Body of pancreas (tissue), 4 donors: ENCODE measurements around the gene CCDC148. TPM values are rescaled to one million over a fixed set of nuclear protein-coding genes. Genes with fewer than 3 reads are reported as not detected.
"Not testable (repeated sequence)": the region's sequence is repeated elsewhere in the genome, so short reads cannot be mapped to it uniquely, and the experiment has no call there.

ENCODE experiments used
- ATAC-seq: fragments of 150-250 bp; one replicate; pipeline ENCODE4 v1.9.1; 2016
- DNase-seq, 4 donors: peaks; one replicate each; pipeline ENCODE4 v3.0.0-alpha.2; 2019
- H3K27ac ChIP-seq, 4 donors: fragments of 200-600 bp; sonication (generic); 1 replicate in 3 of 4; 2 replicates in 1 of 4; pipeline versions ENCODE4 v1.5.1 to v1.6.1; 2016 to 2019; ENCODE audit warnings: mild to moderate bottlenecking in 1 of 4, mixed read lengths in 1 of 4, moderate library complexity in 1 of 4
- H3K27me3 ChIP-seq, 2 donors: fragments of 200-600 bp; sonication (generic); one replicate each; pipeline ENCODE4 v1.6.0; 2016; ENCODE audit warnings: mild to moderate bottlenecking in 1 of 2
- H3K36me3 ChIP-seq, 2 donors: fragments of 200-600 bp; sonication (generic); replicated peaks in 1 of 2; 2 replicates each; pipeline ENCODE4 v1.5.1; 2016; ENCODE audit warnings: low read depth in 2 of 2; ENCODE audit not compliant: insufficient read depth in 1 of 2
- H3K4me1 ChIP-seq: fragments of 200-600 bp; sonication (generic); one replicate; pipeline ENCODE4 v1.6.0; 2016
- H3K4me3 ChIP-seq, 2 donors: fragments of 200-600 bp; sonication (generic); 1 replicate in 1 of 2; 2 replicates in 1 of 2; pipeline ENCODE4 v1.5.1; 2016 to 2019
- H3K9me3 ChIP-seq, 3 donors: fragments of 200-600 bp; sonication (generic); 1 replicate in 2 of 3; 2 replicates in 1 of 3; pipeline ENCODE4 v1.5.1; 2016
- CTCF ChIP-seq, 7 experiments: fragments of 450-650 bp in 4 of 7; fragments of 200-600 bp in 3 of 7; sonication (generic) in 3 of 7; IDR thresholded peaks; one replicate each; pipeline ENCODE4 v1.5.1; 2016 to 2019; ENCODE audit warnings: antibody characterized with exemption in 7 of 7
- POLR2A ChIP-seq, 3 donors: fragments of 450-650 bp; IDR thresholded peaks; one replicate each; pipeline ENCODE4 v1.6.1; 2016; ENCODE audit warnings: antibody characterized with exemption in 3 of 3, mild to moderate bottlenecking in 2 of 3
- WGBS, 2 donors: methylation state at CpG; one replicate each; pipeline ENCODE4 v1.1.5; 2017; 5-methylcytosine and 5-hydroxymethylcytosine counted together
- intact Hi-C: fragments of 100-400 bp; cut with DNase I; formaldehyde crosslinking; loops from one replicate; pipeline ENCODE4 v1.15.1; 2023
- total RNA-seq, 2 donors: library from RNA; depleted of rRNA; stranded (reverse); fragments of >200 nt; gene quantifications; one replicate each; pipeline ENCODE4 v1.1.0, GENCODE V29; 2016

CCDC148 gene
- total RNA-seq, 2 donors from 2014 or later = 0.66 to 0.78 TPM

GRCh38 chr2:158339513-158339912 is 117.0 kb downstream of the CCDC148 start:
- TF ChIP-seq CTCF (IDR thresholded peaks at IDR 0.05) = no peak
- TF ChIP-seq POLR2A (IDR thresholded peaks at IDR 0.05) = no peak

GRCh38 chr2:158337018-158337417 is 119.5 kb downstream of the CCDC148 start:
- H3K4me1 ChIP-seq = no peaks in the 10 kb centered on the region
- no peak for ATAC-seq
- H3K9me3 ChIP-seq = no peaks in the 10 kb centered on the region
- H3K27ac ChIP-seq = no peak overlapping the region
- no peak for DNase-seq
- no peaks in the 10 kb centered on the region for H3K36me3 ChIP-seq
- intact Hi-C loops = no loop called here
- no peaks in the 10 kb centered on the region for H3K27me3 ChIP-seq
- TF ChIP-seq CTCF (IDR thresholded peaks at IDR 0.05) (no peak), POLR2A (IDR thresholded peaks at IDR 0.05) (no peak)
- H3K4me3 ChIP-seq = no peak overlapping the region

More at GRCh38 chr2:158339513-158339912, 117.0 kb downstream of the CCDC148 start:
- Histone ChIP-seq H3K36me3 (no peaks in the 10 kb centered on the region), H3K4me3 (no peak overlapping the region), H3K9me3 (no peaks in the 10 kb centered on the region), H3K4me1 (no peaks in the 10 kb centered on the region), H3K27ac (no peak overlapping the region), H3K27me3 (no peaks in the 10 kb centered on the region)
- ATAC-seq (no peak), DNase-seq (no peak)
- intact Hi-C loops = no loop called here

GRCh38 chr2:158331799-158332198 is 124.8 kb downstream of the CCDC148 start:
- intact Hi-C loops, ATAC-seq, DNase-seq, H3K4me3 ChIP-seq, H3K36me3 ChIP-seq, H3K27ac ChIP-seq, H3K27me3 ChIP-seq, H3K9me3 ChIP-seq, H3K4me1 ChIP-seq: not testable (repeated sequence)
- 53 to 60% methylated on average over 2 of the region's 2 CpGs for WGBS, 2 donors

- H3K36me3 ChIP-seq = no peaks in the 10 kb centered on the region
- ATAC-seq (no peak), DNase-seq (peak in 1 of 4 donors; percentile 34)
- intact Hi-C loops = no loop called here
- H3K27ac ChIP-seq = no peak overlapping the region
- H3K9me3 ChIP-seq = no peaks in the 10 kb centered on the region
- no peak for TF ChIP-seq CTCF (IDR thresholded peaks at IDR 0.05)
- TF ChIP-seq POLR2A (IDR thresholded peaks at IDR 0.05) = no peak
- 37 to 41% methylated on average over 2 of the region's 2 CpGs for WGBS, 2 donors
- no peaks in the 10 kb centered on the region for H3K4me1 ChIP-seq
- H3K4me3 ChIP-seq = no peak overlapping the region
- no peaks in the 10 kb centered on the region for H3K27me3 ChIP-seq
Measured at GRCh38 chr2:158325782-158326340, 130.7 kb downstream of the CCDC148 start.

GRCh38 chr2:158325031-158325781 is 131.3 kb downstream of the CCDC148 start:
- DNase-seq (no peak), ATAC-seq (no peak)
- TF ChIP-seq POLR2A (IDR thresholded peaks at IDR 0.05) = no peak
- H3K27me3 ChIP-seq = no peaks in the 10 kb centered on the region
- no peaks in the 10 kb centered on the region for H3K36me3 ChIP-seq
- H3K27ac ChIP-seq = no peak overlapping the region
- whole genome bisulfite sequencing, 2 donors = 84 to 86% methylated on average over 5 of the region's 5 CpGs
- H3K9me3 ChIP-seq = no peaks in the 10 kb centered on the region
- H3K4me3 ChIP-seq = no peak overlapping the region
- intact Hi-C loops = no loop called here
- H3K4me1 ChIP-seq = no peaks in the 10 kb centered on the region

GRCh38 chr2:158323381-158323780 is 133.2 kb downstream of the CCDC148 start:
- no peak for ATAC-seq
- no peak overlapping the region for H3K27ac ChIP-seq
- no peak overlapping the region for H3K4me3 ChIP-seq
- TF ChIP-seq CTCF (IDR thresholded peaks at IDR 0.05) (no peak), POLR2A (IDR thresholded peaks at IDR 0.05) (no peak)
- H3K4me1 ChIP-seq = no peaks in the 10 kb centered on the region
- no peak for DNase-seq
- intact Hi-C loops = no loop called here
- H3K9me3 ChIP-seq = no peaks in the 10 kb centered on the region
- no peaks in the 10 kb centered on the region for H3K36me3 ChIP-seq
- 97 to 100% methylated on average over 1 of the region's 1 CpG for WGBS, 2 donors
- no peaks in the 10 kb centered on the region for H3K27me3 ChIP-seq
